Measurements from ENCODE around the gene C1QA. TPM values are rescaled to one million over a fixed set of nuclear protein-coding genes. Genes with fewer than 3 reads are reported as not detected.

The C1QA gene
- polyA plus RNA-seq, 1 of the 3 experiments (the other 2 are of a cell fraction): not detected

GRCh38 chr1:22635436-22635835, 992 bp upstream of the C1QA start:
- Histone ChIP-seq H3K4me3 (ENCODE audit: low read depth in 2 of 2, low read length in 1 of 2) (no peak overlapping the region), H3K27ac (ENCODE audit: low read depth in 2 of 2, low read length in 1 of 2) (no peak overlapping the region), H3K9me3 (no peaks in the 10 kb centered on the region), H3K9me2 (no peaks in the 10 kb centered on the region), H2AFZ (ENCODE audit: low read depth) (no peak overlapping the region), H3F3A (replicated peaks; ENCODE audit: insufficient read depth) (no peaks in the 10 kb centered on the region), H3K27me3 (ENCODE audit: insufficient read depth) (peaks cover 26% of the 10 kb centered on the region), H4K20me1 (ENCODE audit: insufficient read depth) (no peaks in the 10 kb centered on the region), H3K9ac (no peak overlapping the region), H3K79me2 (ENCODE audit: insufficient read depth) (no peaks in the 10 kb centered on the region), H3K36me3 (replicated peaks in 1 of 2; ENCODE audit: control insufficient read depth in 1 of 2, insufficient read depth in 2 of 2, low read length in 1 of 2) (no peaks in the 10 kb centered on the region), H3K4me2 (no peak overlapping the region), H3K4me1 (ENCODE audit: control insufficient read depth in 1 of 2, insufficient read depth in 2 of 2, low read depth in 1 of 2, low read length in 1 of 2) (no peaks in the 10 kb centered on the region)
- WGBS (ENCODE audit: low lambda C conversion rate): 64% methylated on average over 2 of the region's 7 CpGs
- TF ChIP-seq POLR2AphosphoS5 (IDR thresholded peaks at IDR 0.05; ENCODE audit: low read depth, low read length): no peak
- TF ChIP-seq, protein P1, sequence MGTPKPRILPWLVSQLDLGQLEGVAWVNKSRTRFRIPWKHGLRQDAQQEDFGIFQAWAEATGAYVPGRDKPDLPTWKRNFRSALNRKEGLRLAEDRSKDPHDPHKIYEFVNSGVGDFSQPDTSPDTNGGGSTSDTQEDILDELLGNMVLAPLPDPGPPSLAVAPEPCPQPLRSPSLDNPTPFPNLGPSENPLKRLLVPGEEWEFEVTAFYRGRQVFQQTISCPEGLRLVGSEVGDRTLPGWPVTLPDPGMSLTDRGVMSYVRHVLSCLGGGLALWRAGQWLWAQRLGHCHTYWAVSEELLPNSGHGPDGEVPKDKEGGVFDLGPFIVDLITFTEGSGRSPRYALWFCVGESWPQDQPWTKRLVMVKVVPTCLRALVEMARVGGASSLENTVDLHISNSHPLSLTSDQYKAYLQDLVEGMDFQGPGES (IDR thresholded peaks at IDR 0.05; ENCODE audit: low read depth, low read length): no peak
- no peak for TF ChIP-seq TAF1 (IDR thresholded peaks at IDR 0.05; ENCODE audit: borderline replicate concordance, low read depth, low read length)
- TF ChIP-seq RFX5 (IDR thresholded peaks at IDR 0.05; ENCODE audit: low read length): no peak
- TF ChIP-seq, protein P2, sequence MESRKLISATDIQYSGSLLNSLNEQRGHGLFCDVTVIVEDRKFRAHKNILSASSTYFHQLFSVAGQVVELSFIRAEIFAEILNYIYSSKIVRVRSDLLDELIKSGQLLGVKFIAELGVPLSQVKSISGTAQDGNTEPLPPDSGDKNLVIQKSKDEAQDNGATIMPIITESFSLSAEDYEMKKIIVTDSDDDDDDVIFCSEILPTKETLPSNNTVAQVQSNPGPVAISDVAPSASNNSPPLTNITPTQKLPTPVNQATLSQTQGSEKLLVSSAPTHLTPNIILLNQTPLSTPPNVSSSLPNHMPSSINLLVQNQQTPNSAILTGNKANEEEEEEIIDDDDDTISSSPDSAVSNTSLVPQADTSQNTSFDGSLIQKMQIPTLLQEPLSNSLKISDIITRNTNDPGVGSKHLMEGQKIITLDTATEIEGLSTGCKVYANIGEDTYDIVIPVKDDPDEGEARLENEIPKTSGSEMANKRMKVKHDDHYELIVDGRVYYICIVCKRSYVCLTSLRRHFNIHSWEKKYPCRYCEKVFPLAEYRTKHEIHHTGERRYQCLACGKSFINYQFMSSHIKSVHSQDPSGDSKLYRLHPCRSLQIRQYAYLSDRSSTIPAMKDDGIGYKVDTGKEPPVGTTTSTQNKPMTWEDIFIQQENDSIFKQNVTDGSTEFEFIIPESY (IDR thresholded peaks at IDR 0.05; ENCODE audit: borderline replicate concordance, low read depth): no peak
- TF ChIP-seq GABPA (IDR thresholded peaks at IDR 0.05; ENCODE audit: low read depth): no peak
- no peak for TF ChIP-seq FOXJ3 (CRISPR knock-in tag; IDR thresholded peaks at IDR 0.05)
- no peak for TF ChIP-seq ELF1 (IDR thresholded peaks at IDR 0.05)
- TF ChIP-seq MXI1 (IDR thresholded peaks at IDR 0.05; ENCODE audit: low read depth, low read length): no peak
- no peak for TF ChIP-seq FOXM1 (IDR thresholded peaks at IDR 0.05; ENCODE audit: low read depth)
- TF ChIP-seq GATA2 (CRISPR knock-in tag; IDR thresholded peaks at IDR 0.05): no peak
- TF ChIP-seq RAD21 (IDR thresholded peaks at IDR 0.05; ENCODE audit: low read length): no peak
- TF ChIP-seq, protein P3, sequence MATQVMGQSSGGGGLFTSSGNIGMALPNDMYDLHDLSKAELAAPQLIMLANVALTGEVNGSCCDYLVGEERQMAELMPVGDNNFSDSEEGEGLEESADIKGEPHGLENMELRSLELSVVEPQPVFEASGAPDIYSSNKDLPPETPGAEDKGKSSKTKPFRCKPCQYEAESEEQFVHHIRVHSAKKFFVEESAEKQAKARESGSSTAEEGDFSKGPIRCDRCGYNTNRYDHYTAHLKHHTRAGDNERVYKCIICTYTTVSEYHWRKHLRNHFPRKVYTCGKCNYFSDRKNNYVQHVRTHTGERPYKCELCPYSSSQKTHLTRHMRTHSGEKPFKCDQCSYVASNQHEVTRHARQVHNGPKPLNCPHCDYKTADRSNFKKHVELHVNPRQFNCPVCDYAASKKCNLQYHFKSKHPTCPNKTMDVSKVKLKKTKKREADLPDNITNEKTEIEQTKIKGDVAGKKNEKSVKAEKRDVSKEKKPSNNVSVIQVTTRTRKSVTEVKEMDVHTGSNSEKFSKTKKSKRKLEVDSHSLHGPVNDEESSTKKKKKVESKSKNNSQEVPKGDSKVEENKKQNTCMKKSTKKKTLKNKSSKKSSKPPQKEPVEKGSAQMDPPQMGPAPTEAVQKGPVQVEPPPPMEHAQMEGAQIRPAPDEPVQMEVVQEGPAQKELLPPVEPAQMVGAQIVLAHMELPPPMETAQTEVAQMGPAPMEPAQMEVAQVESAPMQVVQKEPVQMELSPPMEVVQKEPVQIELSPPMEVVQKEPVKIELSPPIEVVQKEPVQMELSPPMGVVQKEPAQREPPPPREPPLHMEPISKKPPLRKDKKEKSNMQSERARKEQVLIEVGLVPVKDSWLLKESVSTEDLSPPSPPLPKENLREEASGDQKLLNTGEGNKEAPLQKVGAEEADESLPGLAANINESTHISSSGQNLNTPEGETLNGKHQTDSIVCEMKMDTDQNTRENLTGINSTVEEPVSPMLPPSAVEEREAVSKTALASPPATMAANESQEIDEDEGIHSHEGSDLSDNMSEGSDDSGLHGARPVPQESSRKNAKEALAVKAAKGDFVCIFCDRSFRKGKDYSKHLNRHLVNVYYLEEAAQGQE (IDR thresholded peaks at IDR 0.05; ENCODE audit: low read depth, low read length): no peak
- ChIA-PET CTCF (interaction anchor here (0.8 to 5.1 kb wide), 6 partner anchors 9 to 219 kb away, joined by 3 to 58 read pairs (median 7); no protein-coding TSS in a partner anchor), POLR2A (no interaction called here)
- DNase-seq: no peak
